Lung microvascular endothelial cell (primary cell): ENCODE results near the gene SCYL1. TPM values are rescaled to one million over a fixed set of nuclear protein-coding genes. Genes with fewer than 3 reads are reported as not detected.

Source experiments
- DNase-seq, 2 donors: peaks; one replicate each; pipeline versions ENCODE4 v3.0.0 to v3.0.0-alpha.2; 2010; ENCODE audit warnings: low read depth in 2 of 2
- total RNA-seq: library from RNA; depleted of rRNA; stranded (reverse); fragments of >200 nt; gene quantifications from 2 replicates; pipeline ENCODE4 v1.2.1, GENCODE V29; 2014

SCYL1 gene
- total RNA-seq, 1 donor from 2014 or later = 46.6 TPM

- DNase-seq = peak in 1 of 2 donors; percentile 89
Observed at GRCh38 chr11:65492637-65493366, 32.1 kb upstream of the SCYL1 start.

GRCh38 chr11:65493367-65494176 is 31.3 kb upstream of the SCYL1 start:
- peak; percentile 35 to 95 for DNase-seq

DNA sequence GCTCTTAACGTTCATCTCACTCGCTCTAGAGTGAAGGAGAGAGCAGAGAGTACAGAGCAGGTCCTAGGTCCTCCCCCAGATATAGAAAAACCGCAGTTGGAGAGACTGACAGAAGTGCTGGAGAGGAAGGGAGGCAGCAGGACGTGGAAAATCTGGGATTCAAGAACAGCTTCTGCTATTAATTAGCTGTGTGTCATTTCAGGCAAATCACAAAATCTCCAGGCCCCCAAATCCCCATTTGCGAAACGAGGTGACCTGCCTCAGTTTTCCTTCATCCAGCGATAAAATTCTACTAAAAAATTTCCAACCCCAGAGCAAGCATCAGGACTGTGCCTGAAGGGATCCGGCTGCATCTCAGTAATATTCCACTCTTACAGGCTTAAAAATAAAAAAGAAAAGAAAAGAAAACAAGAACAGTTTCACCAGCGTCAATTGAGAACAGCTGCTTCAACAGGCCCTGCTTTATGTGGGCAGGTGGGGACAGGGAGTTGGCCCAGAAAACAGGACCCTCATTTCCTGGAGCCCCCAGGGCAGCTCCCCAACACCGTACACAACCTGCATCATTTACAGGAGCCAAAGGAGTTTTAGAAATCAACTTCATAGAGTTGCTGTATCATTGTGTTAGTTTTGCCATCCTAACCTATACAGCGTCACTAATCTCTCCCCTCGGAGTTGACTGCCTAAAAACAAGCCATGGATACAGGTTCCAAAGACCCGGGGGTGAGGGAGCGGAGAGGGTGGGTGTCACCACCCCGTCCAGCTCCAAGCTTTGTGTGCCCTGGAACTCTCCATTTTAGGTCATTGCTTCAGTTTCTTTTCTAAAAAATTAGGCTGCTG is 28.4 kb upstream of the SCYL1 start:
- DNase-seq = peak in 1 of 2 donors; percentile 42

DNA sequence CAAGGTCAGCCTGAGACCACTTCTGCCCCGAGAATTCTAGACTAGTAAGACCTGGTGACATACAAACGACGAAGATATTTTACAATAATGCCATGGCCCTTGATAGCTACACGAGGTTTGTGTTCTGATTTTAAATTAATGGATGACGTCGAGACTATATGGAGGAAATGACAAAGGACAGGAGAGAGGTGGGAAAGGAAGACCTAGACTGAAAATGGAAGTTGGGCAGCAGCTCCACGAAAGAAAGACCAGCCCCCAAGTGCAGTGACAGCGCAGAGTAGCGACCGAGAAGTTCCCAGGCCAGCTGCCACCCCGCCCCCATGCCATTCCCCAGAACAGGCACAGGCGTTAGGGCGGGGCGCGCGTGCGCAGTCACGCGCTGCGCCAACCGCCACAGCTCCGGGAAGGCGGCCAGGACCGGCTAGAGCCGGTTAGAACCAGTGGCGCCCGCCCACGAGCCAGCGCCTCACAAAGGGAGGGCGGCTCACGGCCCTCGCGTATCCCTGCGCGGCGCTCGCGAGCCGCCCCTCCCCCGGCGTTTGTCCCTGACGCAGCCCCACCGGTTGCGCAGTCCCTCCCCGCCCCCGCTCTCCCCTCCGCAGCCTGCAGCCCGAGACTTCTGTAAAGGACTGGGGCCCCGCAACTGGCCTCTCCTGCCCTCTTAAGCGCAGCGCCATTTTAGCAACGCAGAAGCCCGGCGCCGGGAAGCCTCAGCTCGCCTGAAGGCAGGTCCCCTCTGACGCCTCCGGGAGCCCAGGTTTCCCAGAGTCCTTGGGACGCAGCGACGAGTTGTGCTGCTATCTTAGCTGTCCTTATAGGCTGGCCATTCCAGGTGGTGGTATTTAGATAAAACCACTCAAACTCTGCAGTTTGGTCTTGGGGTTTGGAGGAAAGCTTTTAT is 27.5 kb upstream of the SCYL1 start:
- peak; percentile 99 for DNase-seq

DNA sequence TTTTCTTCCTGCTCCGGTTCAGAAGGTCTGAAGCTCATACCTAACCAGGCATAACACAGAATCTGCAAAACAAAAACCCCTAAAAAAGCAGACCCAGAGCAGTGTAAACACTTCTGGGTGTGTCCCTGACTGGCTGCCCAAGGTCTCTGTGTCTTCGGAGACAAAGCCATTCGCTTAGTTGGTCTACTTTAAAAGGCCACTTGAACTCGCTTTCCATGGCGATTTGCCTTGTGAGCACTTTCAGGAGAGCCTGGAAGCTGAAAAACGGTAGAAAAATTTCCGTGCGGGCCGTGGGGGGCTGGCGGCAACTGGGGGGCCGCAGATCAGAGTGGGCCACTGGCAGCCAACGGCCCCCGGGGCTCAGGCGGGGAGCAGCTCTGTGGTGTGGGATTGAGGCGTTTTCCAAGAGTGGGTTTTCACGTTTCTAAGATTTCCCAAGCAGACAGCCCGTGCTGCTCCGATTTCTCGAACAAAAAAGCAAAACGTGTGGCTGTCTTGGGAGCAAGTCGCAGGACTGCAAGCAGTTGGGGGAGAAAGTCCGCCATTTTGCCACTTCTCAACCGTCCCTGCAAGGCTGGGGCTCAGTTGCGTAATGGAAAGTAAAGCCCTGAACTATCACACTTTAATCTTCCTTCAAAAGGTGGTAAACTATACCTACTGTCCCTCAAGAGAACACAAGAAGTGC is 26.7 kb upstream of the SCYL1 start:
- peak; percentile 69 to 75 for DNase-seq

GRCh38 chr11:65498727-65498976 is 26.2 kb upstream of the SCYL1 start:
- no peak for DNase-seq

DNA sequence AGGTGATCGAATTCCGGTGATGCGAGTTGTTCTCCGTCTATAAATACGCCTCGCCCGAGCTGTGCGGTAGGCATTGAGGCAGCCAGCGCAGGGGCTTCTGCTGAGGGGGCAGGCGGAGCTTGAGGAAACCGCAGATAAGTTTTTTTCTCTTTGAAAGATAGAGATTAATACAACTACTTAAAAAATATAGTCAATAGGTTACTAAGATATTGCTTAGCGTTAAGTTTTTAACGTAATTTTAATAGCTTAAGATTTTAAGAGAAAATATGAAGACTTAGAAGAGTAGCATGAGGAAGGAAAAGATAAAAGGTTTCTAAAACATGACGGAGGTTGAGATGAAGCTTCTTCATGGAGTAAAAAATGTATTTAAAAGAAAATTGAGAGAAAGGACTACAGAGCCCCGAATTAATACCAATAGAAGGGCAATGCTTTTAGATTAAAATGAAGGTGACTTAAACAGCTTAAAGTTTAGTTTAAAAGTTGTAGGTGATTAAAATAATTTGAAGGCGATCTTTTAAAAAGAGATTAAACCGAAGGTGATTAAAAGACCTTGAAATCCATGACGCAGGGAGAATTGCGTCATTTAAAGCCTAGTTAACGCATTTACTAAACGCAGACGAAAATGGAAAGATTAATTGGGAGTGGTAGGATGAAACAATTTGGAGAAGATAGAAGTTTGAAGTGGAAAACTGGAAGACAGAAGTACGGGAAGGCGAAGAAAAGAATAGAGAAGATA is 25.7 kb upstream of the SCYL1 start, which contains the start of gene MALAT1:
MALAT1 (plus strand) TSS at position 69 of the 736 bp plus-strand sequence.
- peak; percentile 95 to 98 for DNase-seq

- no peak for DNase-seq
Observed at GRCh38 chr11:65499713-65500386, 25.0 kb upstream of the SCYL1 start.

GRCh38 chr11:65500387-65501185 is 24.3 kb upstream of the SCYL1 start:
- DNase-seq = peak; percentile 46 to 55

DNA sequence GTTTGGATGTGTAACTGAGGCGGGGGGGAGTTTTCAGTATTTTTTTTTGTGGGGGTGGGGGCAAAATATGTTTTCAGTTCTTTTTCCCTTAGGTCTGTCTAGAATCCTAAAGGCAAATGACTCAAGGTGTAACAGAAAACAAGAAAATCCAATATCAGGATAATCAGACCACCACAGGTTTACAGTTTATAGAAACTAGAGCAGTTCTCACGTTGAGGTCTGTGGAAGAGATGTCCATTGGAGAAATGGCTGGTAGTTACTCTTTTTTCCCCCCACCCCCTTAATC is 23.8 kb upstream of the SCYL1 start:
- peak in 1 of 2 donors; percentile 25 for DNase-seq

GRCh38 chr11:65501472-65502273 is 23.2 kb upstream of the SCYL1 start:
- peak; percentile 32 to 43 for DNase-seq

DNA sequence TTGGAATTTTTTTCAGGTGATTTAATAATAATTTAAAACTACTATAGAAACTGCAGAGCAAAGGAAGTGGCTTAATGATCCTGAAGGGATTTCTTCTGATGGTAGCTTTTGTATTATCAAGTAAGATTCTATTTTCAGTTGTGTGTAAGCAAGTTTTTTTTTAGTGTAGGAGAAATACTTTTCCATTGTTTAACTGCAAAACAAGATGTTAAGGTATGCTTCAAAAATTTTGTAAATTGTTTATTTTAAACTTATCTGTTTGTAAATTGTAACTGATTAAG is 22.7 kb upstream of the SCYL1 start:
- peak; percentile 20 to 24 for DNase-seq

- peak; percentile 51 to 63 for DNase-seq
Observed at GRCh38 chr11:65502555-65503367, 22.1 kb upstream of the SCYL1 start.

DNA sequence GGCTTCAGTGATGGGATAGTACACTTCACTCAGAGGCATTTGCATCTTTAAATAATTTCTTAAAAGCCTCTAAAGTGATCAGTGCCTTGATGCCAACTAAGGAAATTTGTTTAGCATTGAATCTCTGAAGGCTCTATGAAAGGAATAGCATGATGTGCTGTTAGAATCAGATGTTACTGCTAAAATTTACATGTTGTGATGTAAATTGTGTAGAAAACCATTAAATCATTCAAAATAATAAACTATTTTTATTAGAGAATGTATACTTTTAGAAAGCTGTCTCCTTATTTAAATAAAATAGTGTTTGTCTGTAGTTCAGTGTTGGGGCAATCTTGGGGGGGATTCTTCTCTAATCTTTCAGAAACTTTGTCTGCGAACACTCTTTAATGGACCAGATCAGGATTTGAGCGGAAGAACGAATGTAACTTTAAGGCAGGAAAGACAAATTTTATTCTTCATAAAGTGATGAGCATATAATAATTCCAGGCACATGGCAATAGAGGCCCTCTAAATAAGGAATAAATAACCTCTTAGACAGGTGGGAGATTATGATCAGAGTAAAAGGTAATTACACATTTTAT is 21.4 kb upstream of the SCYL1 start:
- peak in 1 of 2 donors; percentile 30 for DNase-seq

- peak; percentile 53 to 62 for DNase-seq
Observed at GRCh38 chr11:65503949-65504673, 20.8 kb upstream of the SCYL1 start.
